ENCODE results near the gene TMEM234. TPM values are rescaled to one million over a fixed set of nuclear protein-coding genes. Genes with fewer than 3 reads are reported as not detected.
A peak's percentile ranks its signal among the peaks of the same experiment; 100 is the strongest.

The TMEM234 gene
- total and polyA plus RNA-seq, 2 of the 13 experiments (the other 11 are each of a cell fraction or from before 2014, with no cell fraction given), result 6.1 to 9.0 TPM

GRCh38 chr1:32205401-32206370 is 16.5 kb downstream of the TMEM234 start, which contains the start of gene IQCC (continued):
- TF ChIP-seq ZBTB25 (CRISPR knock-in tag; IDR thresholded peaks at IDR 0.05) (no peak), CCDC6 (CRISPR knock-in tag; IDR thresholded peaks at IDR 0.05) (no peak), ZNF883 (CRISPR knock-in tag; IDR thresholded peaks at IDR 0.05; ENCODE audit: not compliant biosample characterization) (peak; percentile 49), PPARG (CRISPR knock-in tag; conservative IDR thresholded peaks at IDR 0.05) (no peak), ZBTB20 (CRISPR knock-in tag; IDR thresholded peaks at IDR 0.05; ENCODE audit: borderline replicate concordance, low read depth) (no peak), E2F5 (CRISPR knock-in tag; conservative IDR thresholded peaks at IDR 0.05) (0 out of 2 replicates have a peak, but pooled peaks have one; percentile 58), NFIC (IDR thresholded peaks at IDR 0.05; ENCODE audit: low read length) (no peak), PRDM10 (CRISPR knock-in tag; IDR thresholded peaks at IDR 0.05; ENCODE audit: low read depth) (no peak), HMG20A (CRISPR knock-in tag; IDR thresholded peaks at IDR 0.05; ENCODE audit: borderline replicate concordance) (no peak), ATRX (CRISPR knock-in tag; IDR thresholded peaks at IDR 0.05; ENCODE audit: borderline replicate concordance) (no peak), ZNF333 (CRISPR knock-in tag; IDR thresholded peaks at IDR 0.05; ENCODE audit: borderline replicate concordance) (no peak), SIX1 (CRISPR knock-in tag; IDR thresholded peaks at IDR 0.05; ENCODE audit: borderline replicate concordance) (no peak), ZNF746 (CRISPR knock-in tag; IDR thresholded peaks at IDR 0.05) (no peak), KDM6A (CRISPR knock-in tag; IDR thresholded peaks at IDR 0.05; ENCODE audit: low read depth) (no peak), ZBTB8A (CRISPR knock-in tag; IDR thresholded peaks at IDR 0.05; ENCODE audit: borderline replicate concordance, low read depth) (no peak), RNF219 (CRISPR knock-in tag; IDR thresholded peaks at IDR 0.05) (no peak), RFXAP (CRISPR knock-in tag; IDR thresholded peaks at IDR 0.05; ENCODE audit: borderline replicate concordance) (no peak), NR2C2 (CRISPR knock-in tag; IDR thresholded peaks at IDR 0.05; ENCODE audit: borderline replicate concordance) (0 out of 2 replicates have a peak, but pooled peaks have one; percentile 26), JUND (CRISPR knock-in tag; IDR thresholded peaks at IDR 0.05) (no peak)
